Activated naive CD8-positive, alpha-beta T cell treated with anti-CD3 and anti-CD28 coated beads, Interleukin-2, amount 50 U/mL, for 24 hours (primary cell): ENCODE measurements around the gene RGS6.

Experiments
- ATAC-seq: fragments of 150-1000 bp; cut with Tn5 transposase; one replicate; pipeline ENCODE4 v1.10.0; 2021
- DNase-seq: peaks from one replicate; pipeline ENCODE4 v3.0.0; 2021
- H3K27ac Mint-ChIP-seq: one replicate; pipeline ENCODE4 v1.8.0; 2021; ENCODE audit warnings: mild to moderate bottlenecking, mixed read lengths
- H3K27me3 Mint-ChIP-seq: one replicate; pipeline ENCODE4 v1.8.0; 2021; ENCODE audit warnings: mixed read lengths
- H3K36me3 Mint-ChIP-seq: one replicate; pipeline ENCODE4 v1.8.0; 2021; ENCODE audit warnings: low read depth, mixed read lengths
- H3K4me1 Mint-ChIP-seq: one replicate; pipeline ENCODE4 v1.8.0; 2021; ENCODE audit warnings: mixed read lengths
- H3K4me3 Mint-ChIP-seq: one replicate; pipeline ENCODE4 v1.8.0; 2021; ENCODE audit warnings: mild to moderate bottlenecking, moderate library complexity, mixed read lengths
- H3K9me3 Mint-ChIP-seq: one replicate; pipeline ENCODE4 v1.8.0; 2021; ENCODE audit warnings: mixed read lengths

Gene RGS6

DNA sequence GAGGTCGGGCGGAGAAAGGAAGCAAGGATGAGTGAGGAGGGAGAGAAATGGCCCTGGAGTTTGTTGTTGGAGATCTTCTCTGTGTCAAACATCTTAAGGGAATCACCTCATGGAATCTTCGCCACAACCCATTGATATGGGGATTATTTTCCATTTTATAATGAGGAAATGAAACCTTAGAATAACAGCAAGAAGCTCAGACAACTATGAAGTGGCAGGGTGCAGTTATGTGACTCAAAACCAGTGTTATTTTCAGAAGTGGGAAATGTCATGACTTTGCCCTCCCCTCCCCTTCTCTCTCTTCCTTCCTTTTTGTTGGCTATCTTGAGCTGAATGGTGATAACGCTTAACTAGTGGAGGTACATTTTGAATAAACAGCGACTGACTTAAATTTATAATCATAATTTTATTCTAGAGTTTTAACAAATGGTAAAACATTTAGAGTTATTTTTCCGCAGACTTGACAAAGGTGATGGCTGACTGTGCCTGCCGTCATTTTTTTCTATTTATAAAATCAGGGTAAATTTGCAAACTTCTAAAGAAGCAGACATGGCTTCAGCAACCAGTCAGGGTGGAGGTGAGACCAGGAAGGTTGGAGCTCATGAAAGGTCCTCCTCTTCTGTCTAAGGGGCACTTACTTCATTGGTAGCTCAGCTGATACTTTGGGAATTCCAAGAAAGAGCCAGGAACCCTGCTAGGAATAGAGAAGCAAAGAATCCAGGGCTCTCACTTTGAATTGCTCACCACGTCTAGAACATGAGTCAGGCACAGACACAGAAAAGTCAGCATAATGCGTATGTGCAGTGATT lies 232.4 kb downstream of the RGS6 start:
- Mint-ChIP-seq H3K9me3 (peaks cover 4% of the 10 kb centered on the region), H3K27ac (no peak overlapping the region), H3K4me3 (no peak overlapping the region), H3K4me1 (peaks cover 17% of the 10 kb centered on the region), H3K36me3 (no peaks in the 10 kb centered on the region), H3K27me3 (peaks cover 11% of the 10 kb centered on the region)
- peak; percentile 57 for ATAC-seq
- DNase-seq = no peak

- H3K9me3 Mint-ChIP-seq = peaks cover 4% of the 10 kb centered on the region
- peaks cover 11% of the 10 kb centered on the region for H3K27me3 Mint-ChIP-seq
- H3K4me1 Mint-ChIP-seq = peaks cover 17% of the 10 kb centered on the region
- DNase-seq (no peak), ATAC-seq (no peak)
- H3K36me3 Mint-ChIP-seq = no peaks in the 10 kb centered on the region
- no peak overlapping the region for H3K27ac Mint-ChIP-seq
- H3K4me3 Mint-ChIP-seq = no peak overlapping the region
These were observed 233.0 kb downstream of the RGS6 start for GRCh38 chr14:72165229-72165698.

DNA sequence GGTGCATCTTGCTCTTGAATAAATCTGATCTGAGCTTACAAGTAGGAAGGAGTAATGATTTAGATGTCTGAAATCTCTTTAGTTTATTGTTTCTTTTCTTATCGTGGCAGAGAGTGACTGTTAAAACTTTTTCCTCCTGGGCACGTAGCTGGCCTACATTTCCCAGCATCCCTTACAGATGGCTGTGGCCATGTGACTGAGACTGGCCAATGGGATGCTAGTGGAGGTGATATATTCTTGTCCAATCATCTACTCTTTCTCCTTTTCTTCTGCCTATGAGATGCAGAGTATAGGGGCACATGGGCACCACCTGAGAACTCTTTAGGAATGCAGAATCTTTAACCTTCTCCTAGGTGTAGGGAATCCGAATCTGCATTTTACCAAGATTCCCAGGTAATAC lies 237.3 kb downstream of the RGS6 start:
- DNase-seq = no peak
- Mint-ChIP-seq H3K9me3 (no peaks in the 10 kb centered on the region), H3K4me1 (peaks cover under 1% of the 10 kb centered on the region), H3K27me3 (peaks cover 4% of the 10 kb centered on the region), H3K4me3 (no peak overlapping the region), H3K27ac (no peak overlapping the region), H3K36me3 (no peaks in the 10 kb centered on the region)
- ATAC-seq = no peak

DNA sequence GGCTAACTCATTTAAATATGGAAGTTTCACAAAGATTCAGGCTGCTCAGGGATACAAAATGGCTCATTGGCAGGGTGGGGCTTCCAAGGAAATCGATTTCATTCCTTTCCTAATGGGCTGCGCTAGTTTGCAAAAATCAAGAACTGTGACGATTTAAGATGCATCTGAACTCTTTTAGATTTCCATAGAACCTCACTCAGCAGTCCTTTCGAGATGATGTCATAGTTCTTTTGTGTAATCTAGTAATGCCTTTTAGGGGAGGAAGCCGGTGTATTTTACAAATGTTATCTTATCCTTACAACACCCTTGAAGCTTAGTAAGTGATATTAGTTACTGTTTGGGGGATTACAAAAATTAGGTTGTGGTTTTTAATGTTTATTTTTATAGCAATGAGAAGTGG lies 239.8 kb downstream of the RGS6 start:
- Mint-ChIP-seq H3K27ac (no peak overlapping the region), H3K4me1 (no peaks in the 10 kb centered on the region), H3K27me3 (no peaks in the 10 kb centered on the region), H3K9me3 (no peaks in the 10 kb centered on the region), H3K36me3 (no peaks in the 10 kb centered on the region), H3K4me3 (no peak overlapping the region)
- DNase-seq (no peak), ATAC-seq (no peak)

DNA sequence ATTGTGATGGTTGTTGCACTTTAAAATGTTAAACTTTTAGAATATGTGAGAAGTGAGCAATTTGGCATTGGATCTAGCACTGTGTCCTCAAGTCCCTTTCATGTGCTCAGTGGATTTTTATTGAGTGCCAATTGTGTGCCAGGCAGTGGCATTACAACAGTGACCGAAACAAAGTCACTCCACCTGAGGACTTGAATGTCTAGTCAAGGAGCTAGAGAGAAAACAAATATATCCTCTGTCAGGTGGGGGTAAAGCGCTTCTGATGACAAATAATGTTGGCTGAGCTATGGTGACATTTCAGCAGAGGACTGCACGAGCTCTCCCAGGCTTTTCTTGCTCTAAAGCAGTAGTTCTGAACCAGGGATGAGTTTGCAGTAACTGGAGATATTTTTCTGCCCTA lies 240.4 kb downstream of the RGS6 start:
- DNase-seq (no peak), ATAC-seq (no peak)
- H3K27me3 Mint-ChIP-seq = peaks cover 3% of the 10 kb centered on the region
- H3K9me3 Mint-ChIP-seq = no peaks in the 10 kb centered on the region
- H3K4me3 Mint-ChIP-seq = no peak overlapping the region
- no peaks in the 10 kb centered on the region for H3K4me1 Mint-ChIP-seq
- no peaks in the 10 kb centered on the region for H3K36me3 Mint-ChIP-seq
- H3K27ac Mint-ChIP-seq = no peak overlapping the region

GRCh38 chr14:72173038-72173720 lies 240.9 kb downstream of the RGS6 start:
- Mint-ChIP-seq H3K4me3 (no peak overlapping the region), H3K36me3 (no peaks in the 10 kb centered on the region)

DNA sequence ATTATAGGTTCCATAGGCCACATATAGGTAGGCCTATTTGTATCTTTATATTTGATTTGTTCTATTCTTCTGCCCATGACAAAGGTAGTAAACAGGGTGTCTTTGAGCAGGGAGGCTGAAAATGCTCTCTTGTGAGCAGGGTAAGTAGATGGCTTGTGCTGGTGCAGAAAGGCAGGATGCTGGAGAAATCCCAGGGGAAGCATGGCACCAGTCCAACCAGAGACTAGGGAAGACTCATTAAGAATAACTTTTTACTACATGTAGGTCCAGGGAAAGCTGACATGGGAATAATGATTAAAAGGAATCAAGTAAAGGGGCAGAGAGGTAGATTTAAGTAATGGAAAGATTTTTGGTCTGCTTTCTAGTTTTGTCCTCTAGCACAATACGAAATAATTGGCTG lies 245.0 kb downstream of the RGS6 start:
- Mint-ChIP-seq H3K27ac (no peak overlapping the region), H3K36me3 (no peaks in the 10 kb centered on the region), H3K9me3 (peaks cover 4% of the 10 kb centered on the region), H3K4me3 (no peak overlapping the region), H3K4me1 (no peaks in the 10 kb centered on the region), H3K27me3 (peaks cover 12% of the 10 kb centered on the region)
- DNase-seq (no peak), ATAC-seq (no peak)

More at GRCh38 chr14:72173038-72173720, 240.9 kb downstream of the RGS6 start:
- H3K9me3 Mint-ChIP-seq = no peaks in the 10 kb centered on the region
- H3K4me1 Mint-ChIP-seq = no peaks in the 10 kb centered on the region
- H3K27ac Mint-ChIP-seq = no peak overlapping the region
- DNase-seq (no peak), ATAC-seq (no peak)
- peaks cover 3% of the 10 kb centered on the region for H3K27me3 Mint-ChIP-seq

DNA sequence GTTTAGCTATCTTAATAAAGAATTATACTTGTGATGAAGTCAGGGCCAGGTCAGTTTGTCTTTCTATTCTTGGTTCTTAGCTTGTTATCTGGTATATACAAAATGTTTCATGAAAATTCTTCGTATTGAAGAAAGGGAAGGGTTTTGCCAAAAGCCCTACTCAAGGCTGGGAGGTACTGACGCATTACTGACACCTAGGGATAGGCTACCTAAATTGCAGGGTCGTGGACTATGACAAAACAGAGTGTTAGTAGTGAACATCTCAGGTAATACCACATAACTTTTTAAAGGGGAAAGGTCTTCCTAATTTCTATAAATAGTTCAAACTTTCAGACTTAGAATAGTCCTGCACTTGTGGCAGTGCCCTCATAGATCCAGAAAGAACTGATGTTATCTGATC lies 246.3 kb downstream of the RGS6 start:
- H3K9me3 Mint-ChIP-seq = peaks cover 4% of the 10 kb centered on the region
- peaks cover 15% of the 10 kb centered on the region for H3K27me3 Mint-ChIP-seq
- ATAC-seq (no peak), DNase-seq (no peak)
- peaks cover 7% of the 10 kb centered on the region for H3K4me1 Mint-ChIP-seq
- no peaks in the 10 kb centered on the region for H3K36me3 Mint-ChIP-seq
- H3K27ac Mint-ChIP-seq = no peak overlapping the region
- H3K4me3 Mint-ChIP-seq = no peak overlapping the region

- DNase-seq = no peak
- peaks cover 4% of the 10 kb centered on the region for H3K9me3 Mint-ChIP-seq
These were observed 250.6 kb downstream of the RGS6 start for GRCh38 chr14:72182708-72183432.

DNA sequence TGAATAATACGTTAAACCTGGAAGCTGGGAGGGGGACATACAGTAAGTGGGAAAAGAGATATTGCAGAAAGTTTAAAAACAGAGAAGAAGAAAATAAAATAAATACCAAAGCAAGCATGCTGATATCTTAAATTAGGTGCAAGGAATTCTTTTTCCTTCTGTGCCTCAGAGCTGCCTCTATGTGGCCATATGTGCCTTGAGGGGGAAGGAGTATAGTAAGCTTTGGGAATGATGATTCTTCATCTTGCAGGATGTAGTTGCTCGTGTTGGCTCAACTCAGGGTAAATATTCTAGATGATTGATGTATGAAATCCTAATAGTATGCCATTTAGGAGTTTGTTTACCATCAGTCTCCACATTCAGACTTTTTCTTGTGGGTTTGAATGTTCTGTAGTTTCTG lies 251.4 kb downstream of the RGS6 start:
- ATAC-seq (no peak), DNase-seq (no peak)
- Mint-ChIP-seq H3K4me1 (peaks cover 7% of the 10 kb centered on the region), H3K4me3 (no peak overlapping the region), H3K36me3 (no peaks in the 10 kb centered on the region), H3K9me3 (peaks cover 4% of the 10 kb centered on the region), H3K27me3 (peaks cover 15% of the 10 kb centered on the region), H3K27ac (no peak overlapping the region)

More at GRCh38 chr14:72182708-72183432, 250.6 kb downstream of the RGS6 start:
- Mint-ChIP-seq H3K36me3 (no peaks in the 10 kb centered on the region), H3K27ac (no peak overlapping the region), H3K27me3 (peaks cover 15% of the 10 kb centered on the region), H3K4me1 (peaks cover 7% of the 10 kb centered on the region), H3K4me3 (no peak overlapping the region)
- ATAC-seq = no peak

DNA sequence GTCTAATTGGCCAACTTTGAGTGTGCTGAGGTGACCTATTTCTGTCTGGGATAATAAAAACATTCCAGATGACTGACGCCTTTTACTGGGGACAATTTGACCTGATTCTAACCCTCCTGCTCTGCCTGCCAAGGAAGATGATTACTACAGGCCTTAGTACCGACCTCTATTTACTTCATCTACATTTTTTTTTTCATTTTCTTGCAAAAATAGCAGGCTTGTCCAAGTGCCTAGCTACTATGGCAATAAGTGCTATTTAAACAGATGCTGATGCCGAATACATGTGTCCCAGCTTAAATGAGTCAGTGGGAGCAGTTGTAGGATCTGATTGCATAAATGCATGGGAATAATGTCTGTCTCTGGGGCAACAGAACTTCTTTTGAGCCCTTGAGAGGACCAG lies 254.3 kb downstream of the RGS6 start:
- H3K9me3 Mint-ChIP-seq = no peaks in the 10 kb centered on the region
- no peaks in the 10 kb centered on the region for H3K36me3 Mint-ChIP-seq
- DNase-seq (no peak), ATAC-seq (no peak)
- H3K27ac Mint-ChIP-seq = no peak overlapping the region
- peaks cover 7% of the 10 kb centered on the region for H3K4me1 Mint-ChIP-seq
- peaks cover 6% of the 10 kb centered on the region for H3K27me3 Mint-ChIP-seq
- no peak overlapping the region for H3K4me3 Mint-ChIP-seq

DNA sequence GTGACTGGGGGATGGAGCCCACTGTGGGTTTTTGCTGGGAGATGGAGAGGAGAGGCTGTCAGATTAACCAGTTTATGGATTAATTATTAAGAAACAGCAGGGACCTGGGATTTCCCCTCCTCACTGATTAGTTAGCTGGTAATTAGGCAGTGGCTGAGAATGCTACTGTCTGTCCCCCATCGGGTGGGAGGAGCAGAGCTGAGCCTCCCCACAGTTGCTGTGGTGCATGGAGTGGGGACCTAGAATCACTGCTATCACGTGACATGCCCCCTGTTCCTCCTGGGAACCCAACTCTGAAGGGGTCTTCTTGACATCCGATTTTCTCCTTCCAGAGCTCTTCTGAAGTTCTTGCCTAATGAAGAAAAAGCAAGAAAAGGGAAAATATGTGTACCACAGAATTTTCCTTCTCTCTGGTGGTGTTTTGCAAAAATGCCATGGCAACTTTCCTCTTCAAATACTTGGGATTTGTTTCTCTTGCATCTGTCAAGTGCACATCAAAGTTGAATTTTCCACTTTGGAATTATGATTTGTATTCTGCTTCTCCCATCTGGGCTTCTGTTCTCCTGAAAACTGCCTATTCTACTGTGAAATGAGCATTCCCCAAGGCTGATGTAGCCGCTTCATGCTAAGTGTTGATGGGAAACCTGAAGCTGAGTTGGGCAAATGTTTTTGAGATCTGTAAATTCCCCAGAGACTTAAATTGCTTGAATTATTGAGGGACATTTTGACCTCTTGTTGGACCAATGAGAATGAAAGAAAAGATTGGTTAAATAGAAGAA lies 264.2 kb downstream of the RGS6 start:
- Mint-ChIP-seq H3K27ac (no peak overlapping the region), H3K4me1 (no peaks in the 10 kb centered on the region), H3K4me3 (no peak overlapping the region), H3K9me3 (peaks cover 5% of the 10 kb centered on the region), H3K36me3 (no peaks in the 10 kb centered on the region), H3K27me3 (peaks cover 3% of the 10 kb centered on the region)
- DNase-seq = no peak
- no peak for ATAC-seq

DNA sequence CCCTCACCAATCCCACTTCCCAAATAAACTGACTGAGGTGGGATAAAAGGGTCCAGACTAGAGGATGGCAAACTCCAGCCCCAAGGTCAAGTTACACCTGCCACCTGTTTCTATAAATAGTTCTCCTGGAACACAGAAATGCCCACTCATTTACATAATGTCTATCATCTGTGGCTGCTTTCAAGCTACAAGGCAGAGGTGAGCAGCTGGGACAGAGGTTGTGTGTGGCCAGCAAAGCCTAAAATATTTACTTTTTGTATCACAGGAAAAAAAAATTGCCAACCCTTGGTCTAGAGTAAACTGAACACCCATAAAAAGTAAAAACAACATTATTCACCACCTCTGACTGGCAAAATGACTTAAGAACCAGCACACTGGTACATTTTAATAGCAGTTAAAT lies 269.4 kb downstream of the RGS6 start:
- no peak for DNase-seq

GRCh38 chr14:72213424-72213823 lies 281.2 kb downstream of the RGS6 start:
- Mint-ChIP-seq H3K27me3 (no peaks in the 10 kb centered on the region), H3K9me3 (peaks cover 8% of the 10 kb centered on the region), H3K4me3 (no peak overlapping the region), H3K36me3 (no peaks in the 10 kb centered on the region), H3K27ac (no peak overlapping the region), H3K4me1 (no peaks in the 10 kb centered on the region)
- DNase-seq (no peak), ATAC-seq (no peak)

More for the DNA sequence above, 269.4 kb downstream of the RGS6 start:
- Mint-ChIP-seq H3K9me3 (no peaks in the 10 kb centered on the region), H3K27me3 (peaks cover 2% of the 10 kb centered on the region), H3K36me3 (no peaks in the 10 kb centered on the region), H3K4me1 (no peaks in the 10 kb centered on the region), H3K27ac (no peak overlapping the region), H3K4me3 (no peak overlapping the region)
- no peak for ATAC-seq
